HG03457 (cell line): ENCODE measurements around the gene CLIP4.
"Not testable (repeated sequence)": the region's sequence is repeated elsewhere in the genome, so short reads cannot be mapped to it uniquely, and the experiment has no call there.

Source experiments
- ATAC-seq: cut with Tn5 transposase; IDR thresholded peaks from one replicate; pipeline ENCODE4 v1.9.1; 2021; ENCODE audit warnings: moderate number of reproducible peaks; ENCODE audit not compliant: unreplicated experiment

CLIP4 gene

GRCh38 chr2:29114946-29115609 is at the start of gene CLIP4:
Gene CLIP4, plus strand, starts transcription at chr2:29115415. Its CDS starts 5,974 bp downstream, at chr2:29121389.
- no peak for ATAC-seq

- no peak for ATAC-seq
Measured at GRCh38 chr2:29066271-29066860, 48.8 kb upstream of the CLIP4 start.

GRCh38 chr2:29066997-29067605 is 48.1 kb upstream of the CLIP4 start:
- ATAC-seq: no peak

GRCh38 chr2:29068513-29068912 is 46.7 kb upstream of the CLIP4 start:
- ATAC-seq: no peak

GRCh38 chr2:29070526-29070925 is 44.7 kb upstream of the CLIP4 start:
- no peak for ATAC-seq

- no peak for ATAC-seq
Measured at GRCh38 chr2:29071032-29071975, 43.9 kb upstream of the CLIP4 start.

GRCh38 chr2:29072251-29072650 is 43.0 kb upstream of the CLIP4 start:
- ATAC-seq: no peak

- no peak for ATAC-seq
Measured at GRCh38 chr2:29072971-29073725, 42.1 kb upstream of the CLIP4 start.

- no peak for ATAC-seq
Measured at GRCh38 chr2:29073933-29074332, 41.3 kb upstream of the CLIP4 start.

- ATAC-seq: no peak
Measured at GRCh38 chr2:29074411-29074810, 40.8 kb upstream of the CLIP4 start, which contains the start of gene PCARE. Gene PCARE, minus strand, starts transcription at chr2:29074523. Its CDS starts 262 bp downstream, at chr2:29074261.

GRCh38 chr2:29075894-29076705 is 39.1 kb upstream of the CLIP4 start:
- no peak for ATAC-seq

- ATAC-seq: no peak
Measured at GRCh38 chr2:29079887-29080286, 35.3 kb upstream of the CLIP4 start.

GRCh38 chr2:29080886-29081743 is 34.1 kb upstream of the CLIP4 start:
- ATAC-seq: no peak

GRCh38 chr2:29082804-29083495 is 32.3 kb upstream of the CLIP4 start:
- ATAC-seq: no peak

- no peak for ATAC-seq
Measured at GRCh38 chr2:29084554-29084953, 30.7 kb upstream of the CLIP4 start.

GRCh38 chr2:29090311-29090710 is 24.9 kb upstream of the CLIP4 start:
- ATAC-seq: not testable (repeated sequence)

GRCh38 chr2:29096969-29097368 is 18.2 kb upstream of the CLIP4 start:
- ATAC-seq: no peak

- ATAC-seq: no peak
Measured at GRCh38 chr2:29097569-29097968, 17.6 kb upstream of the CLIP4 start.
